Measurements from ENCODE around the gene PLK2. TPM values are rescaled to one million over a fixed set of nuclear protein-coding genes. Genes with fewer than 3 reads are reported as not detected.

Gene PLK2
- total RNA-seq, 4 donors from 2014 or later, result 25.7 to 56.5 (median 31.4) TPM

DNA sequence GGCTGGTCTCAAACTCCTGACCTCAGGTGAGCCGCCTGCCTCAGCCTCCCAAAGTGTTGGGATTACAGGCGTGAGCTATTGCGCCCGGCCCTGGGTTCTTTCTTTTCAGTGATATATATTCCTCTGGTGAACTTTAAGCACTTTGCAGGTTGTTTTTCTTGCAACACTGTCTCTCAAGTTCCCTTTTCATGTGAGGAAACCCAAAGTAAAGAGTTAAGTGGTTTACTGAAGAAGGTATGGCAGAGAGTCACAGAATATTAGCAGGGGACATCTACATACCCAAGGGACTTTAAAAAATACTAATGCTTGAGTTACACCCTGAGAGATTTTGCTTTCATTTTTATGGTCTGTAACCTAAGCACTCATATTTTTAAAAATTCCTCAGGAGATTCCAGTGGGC is 24.6 kb upstream of the PLK2 start:
- 82% methylated on average over 4 of the region's 4 CpGs for WGBS
- DNase-seq (ENCODE audit: extremely low spot score), result no peak
- Histone ChIP-seq H3K27me3 (peaks cover 0 to 4% (median 0%) of the 10 kb centered on the region in 4 donors), H3K4me1 (no peaks in the 10 kb centered on the region), H3K36me3 (no peaks in the 10 kb centered on the region), H3K9me3 (no peaks in the 10 kb centered on the region), H3K27ac (replicated peaks in 1 of 4) (no peak overlapping the region), H3K4me3 (no peak overlapping the region)
- TF ChIP-seq CTCF (IDR thresholded peaks at IDR 0.05) (no peak), POLR2AphosphoS5 (IDR thresholded peaks at IDR 0.05) (no peak), EP300 (IDR thresholded peaks at IDR 0.05) (no peak), POLR2A (IDR thresholded peaks at IDR 0.05; ENCODE audit: low read depth) (no peak)
- intact Hi-C loops (cut with DNase I), result no loop called here

DNA sequence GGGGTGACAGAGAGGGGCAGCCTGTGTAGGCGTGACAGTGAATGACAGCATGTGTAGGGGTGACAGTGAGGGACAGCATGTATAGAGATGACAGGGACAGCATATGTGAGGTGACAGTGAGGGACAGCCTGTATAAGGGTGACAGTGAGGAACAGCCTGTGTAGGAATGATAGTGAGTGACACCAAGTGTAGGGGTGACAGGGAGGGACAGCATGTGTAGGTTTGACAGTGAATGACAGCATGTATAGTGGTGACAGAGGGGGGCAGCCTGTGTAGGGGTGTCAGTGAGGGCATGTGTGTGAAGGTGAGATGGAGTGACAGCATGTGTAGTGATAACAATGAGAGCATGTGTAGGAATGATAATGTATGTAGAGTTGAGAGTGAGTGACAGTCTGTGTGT is 22.6 kb upstream of the PLK2 start:
- Histone ChIP-seq H3K27ac (replicated peaks in 1 of 4) (no peak overlapping the region), H3K36me3 (no peaks in the 10 kb centered on the region), H3K27me3 (peaks cover 0 to 4% (median 0%) of the 10 kb centered on the region in 4 donors), H3K4me1 (no peaks in the 10 kb centered on the region), H3K4me3 (no peak overlapping the region), H3K9me3 (no peaks in the 10 kb centered on the region)
- no peak for TF ChIP-seq CTCF (IDR thresholded peaks at IDR 0.05)
- TF ChIP-seq POLR2A (IDR thresholded peaks at IDR 0.05; ENCODE audit: low read depth), result no peak
- no peak for TF ChIP-seq POLR2AphosphoS5 (IDR thresholded peaks at IDR 0.05)
- TF ChIP-seq EP300 (IDR thresholded peaks at IDR 0.05), result no peak
- WGBS, result 100% methylated on average over 1 of the region's 1 CpG
- intact Hi-C loops (cut with DNase I), result no loop called here
- no peak for DNase-seq (ENCODE audit: extremely low spot score)

- DNase-seq (ENCODE audit: extremely low spot score), result no peak
- Histone ChIP-seq H3K36me3 (no peaks in the 10 kb centered on the region), H3K27ac (replicated peaks in 1 of 4) (no peak overlapping the region), H3K4me3 (no peak overlapping the region), H3K27me3 (peaks cover 0 to 4% (median 0%) of the 10 kb centered on the region in 4 donors), H3K4me1 (no peaks in the 10 kb centered on the region), H3K9me3 (no peaks in the 10 kb centered on the region)
- no peak for TF ChIP-seq CTCF (IDR thresholded peaks at IDR 0.05)
- TF ChIP-seq EP300 (IDR thresholded peaks at IDR 0.05), result no peak
- TF ChIP-seq POLR2AphosphoS5 (IDR thresholded peaks at IDR 0.05), result no peak
- no peak for TF ChIP-seq POLR2A (IDR thresholded peaks at IDR 0.05; ENCODE audit: low read depth)
- 82% methylated on average over 6 of the region's 6 CpGs for WGBS
- intact Hi-C loops (cut with DNase I), result no loop called here
Observed at GRCh38 chr5:58481828-58482227, 21.9 kb upstream of the PLK2 start.

DNA sequence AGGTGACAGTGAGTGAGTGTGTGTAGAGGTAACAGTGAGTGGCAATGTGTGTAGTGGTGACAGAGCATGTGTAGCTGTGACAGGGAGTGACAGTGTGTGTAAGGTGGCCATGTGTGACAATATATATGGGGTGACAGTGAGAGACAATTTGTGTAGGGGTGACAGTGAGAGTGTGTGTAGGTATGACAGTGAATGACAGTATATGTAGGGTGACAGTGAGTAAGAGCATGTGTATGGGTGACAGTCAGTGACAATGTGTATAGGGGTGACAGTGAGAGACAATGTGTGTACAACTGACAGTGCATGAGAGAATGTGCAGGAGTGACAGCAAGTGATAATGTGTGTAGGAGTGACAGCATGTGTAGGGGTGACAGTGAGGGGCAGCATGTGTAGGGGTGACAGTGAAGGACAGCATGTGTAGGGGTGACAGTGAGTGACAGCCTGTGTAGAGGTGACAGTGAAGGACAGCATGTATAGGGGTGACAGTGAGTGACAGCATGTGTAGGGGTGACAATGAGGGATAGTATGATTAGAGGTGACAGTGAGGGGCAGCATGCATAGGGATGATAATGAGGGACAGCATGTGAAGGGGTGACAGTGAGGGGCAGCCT is 21.3 kb upstream of the PLK2 start:
- intact Hi-C loops (cut with DNase I), result no loop called here
- Histone ChIP-seq H3K4me1 (no peaks in the 10 kb centered on the region), H3K36me3 (no peaks in the 10 kb centered on the region), H3K4me3 (no peak overlapping the region), H3K9me3 (no peaks in the 10 kb centered on the region), H3K27me3 (peaks cover 0 to 4% (median 0%) of the 10 kb centered on the region in 4 donors), H3K27ac (replicated peaks in 1 of 4) (no peak overlapping the region)
- TF ChIP-seq POLR2A (IDR thresholded peaks at IDR 0.05; ENCODE audit: low read depth), result no peak
- TF ChIP-seq EP300 (IDR thresholded peaks at IDR 0.05), result no peak
- no peak for TF ChIP-seq CTCF (IDR thresholded peaks at IDR 0.05)
- no peak for TF ChIP-seq POLR2AphosphoS5 (IDR thresholded peaks at IDR 0.05)
- no peak for DNase-seq (ENCODE audit: extremely low spot score)

Measured in esophagus muscularis mucosa (tissue), 4 donors.